ENCODE data around the gene TNFSF13B. TPM values are rescaled to one million over a fixed set of nuclear protein-coding genes. Genes with fewer than 3 reads are reported as not detected.

The TNFSF13B gene
- total RNA-seq, 2 experiments from 2014 or later = 0.41 TPM; not detected in 1

DNA sequence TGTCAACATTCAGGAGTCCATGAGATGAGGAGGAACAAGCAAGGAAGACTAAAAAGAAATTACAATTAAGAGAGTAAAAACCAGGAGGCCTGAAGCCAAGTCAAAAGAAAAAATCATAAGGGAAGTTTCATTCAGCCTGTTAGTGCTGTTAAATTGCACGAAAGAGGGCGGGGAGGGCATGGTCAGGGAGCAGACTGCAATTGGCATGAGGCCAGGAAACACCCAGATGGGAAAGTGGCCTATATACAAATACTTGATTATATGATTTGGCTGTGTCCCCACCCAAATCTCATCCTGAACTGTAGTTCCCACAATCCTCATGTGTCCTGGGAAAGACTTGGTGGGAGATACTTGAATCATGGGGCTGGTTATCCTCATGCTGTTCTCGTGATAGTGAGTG lies 43.9 kb downstream of the TNFSF13B start:
- H4K20me1 ChIP-seq (ENCODE audit: insufficient read depth, low read length) = no peaks in the 10 kb centered on the region

DNA sequence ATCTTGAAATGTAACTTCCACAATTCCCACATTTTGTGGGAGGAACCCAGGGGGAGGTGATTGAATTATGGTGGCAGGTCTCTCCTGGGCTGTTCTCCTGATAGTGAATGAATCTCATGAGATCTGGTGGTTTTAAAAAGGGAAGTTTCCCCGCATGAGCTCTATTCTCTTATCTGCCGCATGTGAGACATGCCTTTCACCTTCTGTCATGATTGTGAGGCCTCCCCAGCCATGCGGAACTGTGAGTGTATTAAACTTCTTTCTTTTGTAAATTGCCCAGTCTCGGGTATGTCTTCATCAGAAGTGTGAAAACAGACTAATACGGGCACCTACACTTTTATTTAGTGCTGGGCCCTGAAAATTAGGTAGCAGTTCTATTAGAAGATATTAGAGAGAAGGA lies 45.8 kb downstream of the TNFSF13B start:
- no peak for DNase-seq (ENCODE audit: low spot score)
- no peak overlapping the region for H2AFZ ChIP-seq (ENCODE audit: low read length)
- no peaks in the 10 kb centered on the region for H3K36me3 ChIP-seq (ENCODE audit: insufficient read depth, low read length)
- H3K4me3 ChIP-seq (ENCODE audit: low read depth, low read length, poor library complexity, severe bottlenecking) = no peak overlapping the region
- H3K79me2 ChIP-seq (ENCODE audit: insufficient read depth, low read depth, low read length) = no peaks in the 10 kb centered on the region
- BruUV-seq (replicated peaks) = no TSS peak
- no peaks in the 10 kb centered on the region for H3K9me3 ChIP-seq (ENCODE audit: low read length)
- H3K27ac ChIP-seq (ENCODE audit: low read depth, low read length, poor library complexity, severe bottlenecking) = no peak overlapping the region
- no peaks in the 10 kb centered on the region for H3K4me1 ChIP-seq (ENCODE audit: insufficient read depth, low read length, poor library complexity, severe bottlenecking)
- no peaks in the 10 kb centered on the region for H4K20me1 ChIP-seq (ENCODE audit: insufficient read depth, low read length)
- POLR2A ChIA-PET = no interaction called here
- TF ChIP-seq, protein P1, sequence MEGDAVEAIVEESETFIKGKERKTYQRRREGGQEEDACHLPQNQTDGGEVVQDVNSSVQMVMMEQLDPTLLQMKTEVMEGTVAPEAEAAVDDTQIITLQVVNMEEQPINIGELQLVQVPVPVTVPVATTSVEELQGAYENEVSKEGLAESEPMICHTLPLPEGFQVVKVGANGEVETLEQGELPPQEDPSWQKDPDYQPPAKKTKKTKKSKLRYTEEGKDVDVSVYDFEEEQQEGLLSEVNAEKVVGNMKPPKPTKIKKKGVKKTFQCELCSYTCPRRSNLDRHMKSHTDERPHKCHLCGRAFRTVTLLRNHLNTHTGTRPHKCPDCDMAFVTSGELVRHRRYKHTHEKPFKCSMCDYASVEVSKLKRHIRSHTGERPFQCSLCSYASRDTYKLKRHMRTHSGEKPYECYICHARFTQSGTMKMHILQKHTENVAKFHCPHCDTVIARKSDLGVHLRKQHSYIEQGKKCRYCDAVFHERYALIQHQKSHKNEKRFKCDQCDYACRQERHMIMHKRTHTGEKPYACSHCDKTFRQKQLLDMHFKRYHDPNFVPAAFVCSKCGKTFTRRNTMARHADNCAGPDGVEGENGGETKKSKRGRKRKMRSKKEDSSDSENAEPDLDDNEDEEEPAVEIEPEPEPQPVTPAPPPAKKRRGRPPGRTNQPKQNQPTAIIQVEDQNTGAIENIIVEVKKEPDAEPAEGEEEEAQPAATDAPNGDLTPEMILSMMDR (conservative IDR thresholded peaks at IDR 0.05; ENCODE audit: low read length) = no peak
- no peak for TF ChIP-seq EZH2phosphoT487 (IDR thresholded peaks at IDR 0.05; ENCODE audit: borderline replicate concordance, low read depth, low read length)
- CTCF ChIA-PET (ENCODE audit: unreplicated experiment) = no interaction called here
- no peak overlapping the region for H3K4me2 ChIP-seq (ENCODE audit: low read length)
- intact Hi-C loops (cut with micrococcal nuclease; ENCODE audit: unreplicated experiment) = no loop called here
- H3K9me2 ChIP-seq (ENCODE audit: insufficient read depth, low read length) = no peaks in the 10 kb centered on the region

More for the DNA sequence above, 43.9 kb downstream of the TNFSF13B start:
- Histone ChIP-seq H3K9me3 (ENCODE audit: low read length) (no peaks in the 10 kb centered on the region), H2AFZ (ENCODE audit: low read length) (no peak overlapping the region), H3K36me3 (ENCODE audit: insufficient read depth, low read length) (no peaks in the 10 kb centered on the region), H3K4me3 (ENCODE audit: low read depth, low read length, poor library complexity, severe bottlenecking) (no peak overlapping the region), H3K4me2 (ENCODE audit: low read length) (no peak overlapping the region), H3K4me1 (ENCODE audit: insufficient read depth, low read length, poor library complexity, severe bottlenecking) (no peaks in the 10 kb centered on the region), H3K79me2 (ENCODE audit: insufficient read depth, low read depth, low read length) (no peaks in the 10 kb centered on the region), H3K9me2 (ENCODE audit: insufficient read depth, low read length) (no peaks in the 10 kb centered on the region), H3K27ac (ENCODE audit: low read depth, low read length, poor library complexity, severe bottlenecking) (no peak overlapping the region)
- intact Hi-C loops (cut with micrococcal nuclease; ENCODE audit: unreplicated experiment) = no loop called here
- BruUV-seq (replicated peaks) = no TSS peak
- DNase-seq (ENCODE audit: low spot score) = no peak
- ChIA-PET POLR2A (no interaction called here), CTCF (ENCODE audit: unreplicated experiment) (no interaction called here)
- TF ChIP-seq EZH2phosphoT487 (IDR thresholded peaks at IDR 0.05; ENCODE audit: borderline replicate concordance, low read depth, low read length) = no peak
- TF ChIP-seq, protein P1 (conservative IDR thresholded peaks at IDR 0.05; ENCODE audit: low read length) = no peak

- no peak overlapping the region for H3K4me3 ChIP-seq (ENCODE audit: low read depth, low read length, poor library complexity, severe bottlenecking)
- DNase-seq (ENCODE audit: low spot score) = no peak
- ChIA-PET CTCF (ENCODE audit: unreplicated experiment) (no interaction called here), POLR2A (no interaction called here)
- no peak overlapping the region for H3K27ac ChIP-seq (ENCODE audit: low read depth, low read length, poor library complexity, severe bottlenecking)
- no peak overlapping the region for H2AFZ ChIP-seq (ENCODE audit: low read length)
- H3K9me2 ChIP-seq (ENCODE audit: insufficient read depth, low read length) = no peaks in the 10 kb centered on the region
- no peaks in the 10 kb centered on the region for H3K9me3 ChIP-seq (ENCODE audit: low read length)
- intact Hi-C loops (cut with micrococcal nuclease; ENCODE audit: unreplicated experiment) = no loop called here
- no peaks in the 10 kb centered on the region for H3K4me1 ChIP-seq (ENCODE audit: insufficient read depth, low read length, poor library complexity, severe bottlenecking)
- H4K20me1 ChIP-seq (ENCODE audit: insufficient read depth, low read length) = no peaks in the 10 kb centered on the region
- TF ChIP-seq, protein P1 (conservative IDR thresholded peaks at IDR 0.05; ENCODE audit: low read length) = no peak
- TF ChIP-seq EZH2phosphoT487 (IDR thresholded peaks at IDR 0.05; ENCODE audit: borderline replicate concordance, low read depth, low read length) = no peak
- H3K4me2 ChIP-seq (ENCODE audit: low read length) = no peak overlapping the region
- H3K79me2 ChIP-seq (ENCODE audit: insufficient read depth, low read depth, low read length) = no peaks in the 10 kb centered on the region
- BruUV-seq (replicated peaks) = no TSS peak
- H3K36me3 ChIP-seq (ENCODE audit: insufficient read depth, low read length) = no peaks in the 10 kb centered on the region
Measured at GRCh38 chr13:108315991-108316390, 46.5 kb downstream of the TNFSF13B start.

Measured in OCI-LY7 (cell line).